Measurements from ENCODE around the gene ZNF700.

DNA sequence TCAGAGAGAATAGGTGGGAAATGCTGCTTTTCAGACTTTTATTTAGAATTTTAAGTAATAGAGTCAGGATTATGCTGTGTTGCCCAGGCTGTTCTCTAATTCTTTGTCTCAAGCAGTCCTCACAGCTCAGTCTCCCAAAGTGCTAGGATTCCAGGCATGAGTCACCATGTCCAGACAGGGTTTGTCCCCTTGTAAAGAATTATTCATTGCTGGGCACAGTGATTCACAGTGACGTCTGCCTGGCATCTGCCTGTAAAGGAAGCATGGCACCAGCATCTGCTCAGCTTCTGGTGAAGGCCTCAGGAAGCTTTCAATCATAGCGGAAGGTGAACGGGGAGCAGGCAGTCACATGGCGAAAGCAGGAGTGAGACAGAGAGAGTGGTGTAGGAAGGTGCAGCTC, 57.6 kb downstream of the ZNF700 start:
- TF ChIP-seq, protein P1, sequence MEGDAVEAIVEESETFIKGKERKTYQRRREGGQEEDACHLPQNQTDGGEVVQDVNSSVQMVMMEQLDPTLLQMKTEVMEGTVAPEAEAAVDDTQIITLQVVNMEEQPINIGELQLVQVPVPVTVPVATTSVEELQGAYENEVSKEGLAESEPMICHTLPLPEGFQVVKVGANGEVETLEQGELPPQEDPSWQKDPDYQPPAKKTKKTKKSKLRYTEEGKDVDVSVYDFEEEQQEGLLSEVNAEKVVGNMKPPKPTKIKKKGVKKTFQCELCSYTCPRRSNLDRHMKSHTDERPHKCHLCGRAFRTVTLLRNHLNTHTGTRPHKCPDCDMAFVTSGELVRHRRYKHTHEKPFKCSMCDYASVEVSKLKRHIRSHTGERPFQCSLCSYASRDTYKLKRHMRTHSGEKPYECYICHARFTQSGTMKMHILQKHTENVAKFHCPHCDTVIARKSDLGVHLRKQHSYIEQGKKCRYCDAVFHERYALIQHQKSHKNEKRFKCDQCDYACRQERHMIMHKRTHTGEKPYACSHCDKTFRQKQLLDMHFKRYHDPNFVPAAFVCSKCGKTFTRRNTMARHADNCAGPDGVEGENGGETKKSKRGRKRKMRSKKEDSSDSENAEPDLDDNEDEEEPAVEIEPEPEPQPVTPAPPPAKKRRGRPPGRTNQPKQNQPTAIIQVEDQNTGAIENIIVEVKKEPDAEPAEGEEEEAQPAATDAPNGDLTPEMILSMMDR (IDR thresholded peaks at IDR 0.05), result no peak
- TF ChIP-seq POLR2A (IDR thresholded peaks at IDR 0.05), result no peak
